Measurements from ENCODE around the gene RDH8.

RDH8 gene

DNA sequence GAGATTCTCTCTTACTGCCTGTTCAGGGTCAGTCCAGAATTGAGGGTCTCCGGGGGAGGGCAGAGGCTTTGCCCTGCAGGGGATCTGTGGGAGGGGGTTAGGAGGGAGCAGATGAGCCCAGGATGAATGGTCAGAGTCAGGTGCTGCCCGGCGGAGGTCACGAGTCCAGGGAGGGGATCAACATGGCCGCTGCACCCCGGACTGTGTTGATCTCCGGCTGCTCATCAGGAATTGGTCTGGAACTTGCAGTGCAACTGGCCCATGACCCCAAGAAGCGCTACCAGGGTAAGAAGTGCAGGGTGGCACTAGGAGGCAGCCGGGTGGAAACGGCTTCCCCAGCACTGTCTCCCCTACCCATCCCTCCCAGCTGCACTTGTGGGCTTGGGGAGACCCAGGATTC, at the start of gene RDH8:
TSS of gene RDH8 (plus strand) at position 168 of the 400 bp plus-strand sequence. CDS start at position 183, 15 bp downstream.
- no peak for DNase-seq (ENCODE audit: low read depth, low spot score)

- DNase-seq (ENCODE audit: low read depth, low spot score): no peak
Measured at GRCh38 chr19:9966024-9966423, 47.3 kb upstream of the RDH8 start.

- no peak for DNase-seq (ENCODE audit: low read depth, low spot score)
Measured at GRCh38 chr19:9966448-9966847, 46.8 kb upstream of the RDH8 start.

- DNase-seq (ENCODE audit: low read depth, low spot score): no peak
Measured at GRCh38 chr19:9967326-9967725, 46.0 kb upstream of the RDH8 start.

DNA sequence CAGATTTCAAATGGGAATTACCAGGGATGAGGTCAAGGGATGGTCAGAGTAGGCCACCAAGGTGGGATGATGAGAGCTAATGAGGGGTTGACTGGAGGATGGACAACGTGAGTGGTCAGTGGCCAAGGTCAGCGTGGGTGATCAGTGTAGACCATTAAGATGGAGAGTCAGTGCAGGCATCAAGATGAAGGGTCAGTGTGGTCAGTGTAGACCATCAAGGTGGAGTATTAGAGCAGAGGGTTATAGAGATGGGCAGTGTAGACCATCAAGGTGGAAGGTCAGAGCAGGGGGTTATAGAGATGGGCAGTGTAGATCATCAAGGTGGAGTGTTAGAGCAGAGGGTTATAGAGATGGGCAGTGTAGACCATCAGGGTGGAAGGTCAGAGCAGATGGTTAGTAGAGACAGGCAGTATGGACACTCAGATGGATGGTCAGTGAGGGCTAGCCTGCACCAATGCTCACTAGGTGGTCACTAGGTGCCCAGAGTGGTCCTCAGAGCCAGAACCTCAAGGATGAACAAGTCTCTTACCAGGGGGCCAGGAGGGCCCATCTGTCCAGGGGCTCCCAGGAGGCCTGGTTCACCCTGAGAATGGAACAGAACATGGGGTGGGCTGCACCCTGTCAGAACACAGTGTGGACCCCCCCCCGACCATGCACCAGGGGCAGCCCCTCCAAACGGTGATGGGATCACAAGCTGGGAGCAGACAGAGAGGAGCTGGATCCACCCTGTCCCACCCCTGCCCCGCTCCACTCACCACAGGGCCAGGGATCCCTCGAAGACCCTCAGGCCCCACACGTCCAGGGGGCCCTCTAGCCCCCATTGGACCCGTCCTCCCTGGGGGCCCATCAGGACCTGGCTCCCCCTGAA, 44.2 kb upstream of the RDH8 start:
- DNase-seq (ENCODE audit: low read depth, low spot score): no peak

- no peak for DNase-seq (ENCODE audit: low read depth, low spot score)
Measured at GRCh38 chr19:9969688-9969975, 43.7 kb upstream of the RDH8 start.

GRCh38 chr19:9970481-9970880, 42.8 kb upstream of the RDH8 start:
- no peak for DNase-seq (ENCODE audit: low read depth, low spot score)

DNA sequence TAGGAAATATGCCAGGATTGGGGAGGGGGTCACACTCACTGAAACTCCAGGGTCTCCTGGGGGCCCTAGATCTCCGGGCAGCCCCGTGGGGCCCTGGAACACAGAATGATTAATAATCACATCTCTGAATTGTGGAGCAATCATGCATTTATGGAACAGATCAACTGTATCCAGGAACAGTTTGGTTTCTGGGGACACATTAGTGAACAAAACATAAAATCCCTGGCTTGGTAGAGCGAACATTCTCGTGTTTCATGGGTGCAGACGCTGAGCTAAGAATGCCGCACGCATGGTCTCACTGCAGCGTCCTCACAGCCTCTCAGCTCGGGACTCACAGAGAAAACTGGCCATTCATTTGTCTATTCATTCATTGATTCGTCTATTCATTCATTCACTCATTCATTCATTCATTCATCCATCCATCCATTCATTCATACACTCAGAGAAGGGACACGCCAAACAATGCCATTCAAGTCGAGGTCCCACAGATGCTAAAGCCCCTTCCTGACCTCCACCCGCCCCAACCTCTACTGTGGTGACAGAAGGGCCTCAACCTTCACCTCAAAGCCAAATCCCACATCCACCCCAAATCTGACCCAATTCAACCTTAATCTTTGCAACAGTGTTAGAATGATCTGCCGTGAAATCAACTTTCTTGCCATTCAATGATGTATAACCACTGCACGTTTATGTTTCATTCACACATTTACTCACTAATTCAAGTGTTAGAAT, 42.0 kb upstream of the RDH8 start:
- DNase-seq (ENCODE audit: low read depth, low spot score): no peak

- no peak for DNase-seq (ENCODE audit: low read depth, low spot score)
Measured at GRCh38 chr19:9972103-9972502, 41.2 kb upstream of the RDH8 start.

DNA sequence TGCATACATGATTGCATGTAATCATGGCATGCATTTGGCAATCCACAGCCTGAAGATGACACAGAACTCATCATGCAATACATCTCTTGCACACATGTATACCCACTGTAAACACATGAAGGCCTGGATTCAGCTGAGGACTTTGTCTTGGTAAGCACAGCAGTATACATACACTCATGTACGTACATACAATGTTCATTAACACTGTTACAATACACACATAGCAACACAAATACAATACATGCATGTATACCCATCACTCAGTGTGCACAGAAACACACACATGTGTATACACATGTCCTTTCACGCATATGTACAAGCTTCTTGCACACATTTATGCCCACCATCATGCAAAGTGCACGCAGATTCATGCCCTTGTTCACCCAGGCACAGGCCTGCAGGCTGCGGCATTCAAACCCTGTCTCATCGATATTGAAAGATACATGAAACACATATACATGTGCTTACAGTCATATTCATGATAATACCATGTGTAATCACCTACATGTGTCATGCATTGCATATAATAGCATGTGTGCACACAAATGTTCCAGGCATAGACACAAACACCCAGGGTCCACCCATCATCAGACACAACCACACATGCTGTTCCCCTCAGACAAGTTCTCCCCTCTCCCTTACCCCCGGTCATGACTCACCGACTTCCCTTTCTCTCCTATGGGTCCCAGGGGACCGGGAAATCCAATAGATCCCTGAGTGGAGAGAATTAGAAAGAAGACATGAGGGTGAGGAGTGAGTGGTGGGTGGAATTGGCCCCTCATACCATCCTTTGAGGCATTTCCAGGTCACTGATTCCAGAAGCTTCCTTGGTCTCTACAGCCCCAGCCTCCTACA, 31.6 kb upstream of the RDH8 start:
- no peak for DNase-seq (ENCODE audit: low read depth, low spot score)

DNA sequence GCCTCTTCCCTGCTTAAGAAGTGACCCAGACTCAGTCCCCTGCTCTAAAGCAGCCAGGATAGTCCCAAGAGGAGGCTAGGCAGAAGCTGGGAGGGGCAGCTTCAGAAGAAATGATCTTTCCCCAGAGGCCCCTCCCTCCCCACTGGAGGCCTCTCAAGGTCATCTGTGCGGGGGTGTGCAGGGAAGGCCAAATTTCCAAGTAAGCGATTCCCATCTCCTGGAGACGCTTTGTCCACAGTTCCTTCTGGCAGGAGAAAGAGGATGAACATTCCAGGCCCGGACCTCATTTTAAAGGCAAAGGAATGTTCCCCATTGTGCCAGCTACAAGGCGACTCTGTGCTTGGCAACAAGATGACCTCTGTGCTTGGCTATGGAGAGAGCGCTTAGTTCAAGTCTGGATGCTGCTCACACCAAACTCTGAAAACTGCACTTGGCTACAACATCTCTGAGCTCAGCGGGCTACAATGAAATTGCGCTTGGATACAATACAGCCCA, 26.4 kb upstream of the RDH8 start:
- no peak for DNase-seq (ENCODE audit: low read depth, low spot score)

DNA sequence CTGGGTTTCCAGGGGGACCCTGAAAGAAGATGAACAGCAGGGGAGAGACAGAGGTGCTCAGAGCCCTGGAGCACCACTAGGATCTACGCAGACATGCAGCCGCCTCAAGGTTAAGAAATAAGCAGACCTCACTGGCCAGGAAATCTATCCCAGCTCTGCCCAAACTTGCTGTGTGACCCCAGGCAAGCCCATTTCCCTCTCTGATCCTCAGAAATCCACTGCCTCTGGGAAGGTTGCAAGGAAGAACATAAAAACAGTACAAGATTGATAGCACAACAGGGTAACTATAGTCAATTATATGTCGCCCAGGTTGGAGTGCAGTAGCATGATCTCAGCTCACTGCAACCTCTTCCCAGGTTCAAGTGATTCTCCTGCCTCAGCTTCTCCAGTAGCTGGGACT, 23.8 kb upstream of the RDH8 start:
- no peak for DNase-seq (ENCODE audit: low read depth, low spot score)

GRCh38 chr19:9991425-9992191, 21.7 kb upstream of the RDH8 start:
- DNase-seq (ENCODE audit: low read depth, low spot score): no peak

- no peak for DNase-seq (ENCODE audit: low read depth, low spot score)
Measured at GRCh38 chr19:9995084-9995483, 18.2 kb upstream of the RDH8 start.

GRCh38 chr19:9995999-9996398, 17.3 kb upstream of the RDH8 start:
- no peak for DNase-seq (ENCODE audit: low read depth, low spot score)

DNA sequence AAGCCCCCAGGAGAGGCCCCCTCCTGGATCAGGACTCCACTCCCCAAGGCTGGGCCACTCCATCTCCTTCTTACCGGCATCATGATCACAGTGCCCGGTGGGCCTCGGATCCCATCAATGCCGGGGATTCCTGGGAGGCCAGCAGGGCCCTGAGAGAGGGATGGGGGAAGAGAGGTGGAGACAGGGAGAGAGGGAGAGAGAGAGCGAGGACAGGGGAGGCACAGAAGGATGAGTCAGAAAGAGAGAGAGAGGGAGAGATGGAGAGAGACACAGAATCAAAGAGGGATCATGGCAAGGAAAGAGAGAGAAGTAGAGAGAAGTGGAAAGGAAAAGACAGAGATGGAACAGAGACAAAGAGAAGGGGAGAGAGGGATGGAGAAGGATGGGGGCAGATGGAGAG, 16.7 kb upstream of the RDH8 start:
- DNase-seq (ENCODE audit: low read depth, low spot score): no peak

GRCh38 chr19:10000171-10000826, 13.0 kb upstream of the RDH8 start:
- peak; percentile 35 for DNase-seq (ENCODE audit: low read depth, low spot score)

DNA sequence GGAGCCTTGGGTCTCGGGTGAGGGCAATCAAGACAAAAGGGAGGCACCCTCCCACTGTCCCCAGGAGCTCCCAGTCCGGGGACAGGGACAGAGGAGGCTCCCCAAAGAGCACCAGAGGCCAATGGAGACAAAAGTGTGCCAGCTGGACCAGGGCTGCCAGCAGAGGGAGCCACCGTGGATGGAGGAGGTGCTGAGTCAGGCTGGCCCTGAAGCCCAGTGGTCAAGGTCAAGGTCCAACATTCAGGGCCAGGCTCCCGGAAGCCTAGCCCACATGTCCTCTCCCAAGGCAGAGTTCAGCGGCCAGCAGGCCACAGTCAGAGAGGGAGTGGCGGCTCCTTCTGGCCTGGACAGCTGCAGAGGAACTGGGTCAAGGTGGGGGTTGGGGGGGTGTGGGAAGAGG, 11.4 kb upstream of the RDH8 start:
- no peak for DNase-seq (ENCODE audit: low read depth, low spot score)

- no peak for DNase-seq (ENCODE audit: low read depth, low spot score)
Measured at GRCh38 chr19:10003271-10003670, 10.0 kb upstream of the RDH8 start.

DNA sequence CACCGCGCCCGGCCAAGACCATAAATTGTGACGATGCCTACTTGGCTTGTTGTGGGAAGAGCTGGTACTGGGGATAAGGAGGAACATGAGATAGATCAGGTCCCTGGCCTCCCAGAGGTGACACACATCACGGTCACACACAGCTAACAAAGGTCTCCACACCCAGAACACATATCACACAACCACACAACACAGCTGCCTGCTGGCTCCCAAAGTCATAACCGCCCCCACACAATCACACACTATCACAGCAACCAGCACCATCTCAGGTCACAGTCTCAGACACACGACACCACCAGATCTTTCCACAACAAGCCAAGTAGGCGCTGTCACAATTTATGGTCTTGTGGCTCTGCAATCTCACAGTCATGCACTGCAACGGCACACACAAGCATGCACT, 8.7 kb upstream of the RDH8 start:
- DNase-seq (ENCODE audit: low read depth, low spot score): no peak

All from iPS DF 19.7 (cell line).